Activated T-helper 1 cell treated with anti-CD3 and anti-CD28 coated beads, Interleukin-2, amount 50 U/mL, for 16 hours (primary cell): ENCODE data around the gene TUBB6.

Experiments used
- DNase-seq, 2 donors: peaks; one replicate each; pipeline ENCODE4 v3.0.0-alpha.2; 2020; ENCODE audit warnings: low read depth in 1 of 2, low spot score in 1 of 2

The TUBB6 gene

GRCh38 chr18:12290086-12290485 is 18.0 kb upstream of the TUBB6 start:
- DNase-seq: no peak

- no peak for DNase-seq
Measured at GRCh38 chr18:12291161-12291560, 16.9 kb upstream of the TUBB6 start.

GRCh38 chr18:12291690-12292089 is 16.4 kb upstream of the TUBB6 start:
- no peak for DNase-seq

- no peak for DNase-seq
Measured at GRCh38 chr18:12293831-12294230, 14.2 kb upstream of the TUBB6 start.

GRCh38 chr18:12295389-12296086 is 12.5 kb upstream of the TUBB6 start:
- DNase-seq: no peak

- no peak for DNase-seq
Measured at GRCh38 chr18:12296087-12296403, 12.0 kb upstream of the TUBB6 start.

GRCh38 chr18:12296457-12296856 is 11.6 kb upstream of the TUBB6 start:
- no peak for DNase-seq

- no peak for DNase-seq
Measured at GRCh38 chr18:12299862-12300261, 8.2 kb upstream of the TUBB6 start.

- no peak for DNase-seq
Measured at GRCh38 chr18:12301263-12302005, 6.6 kb upstream of the TUBB6 start.

GRCh38 chr18:12302391-12303147 is 5.5 kb upstream of the TUBB6 start:
- DNase-seq: no peak

- DNase-seq: no peak
Measured at GRCh38 chr18:12304351-12305210, 3.5 kb upstream of the TUBB6 start.

- DNase-seq: no peak
Measured at GRCh38 chr18:12305211-12305610, 2.8 kb upstream of the TUBB6 start.

- DNase-seq: no peak
Measured at GRCh38 chr18:12305930-12306629, 2.0 kb upstream of the TUBB6 start.

- no peak for DNase-seq
Measured at GRCh38 chr18:12306752-12307700, 1.0 kb upstream of the TUBB6 start.

- no peak for DNase-seq
Measured at GRCh38 chr18:12308386-12309100, 502 bp downstream of the TUBB6 start.

GRCh38 chr18:12309683-12310198 is 1.7 kb downstream of the TUBB6 start:
- DNase-seq: no peak

- DNase-seq: no peak
Measured at GRCh38 chr18:12310762-12311161, 2.7 kb downstream of the TUBB6 start.

- DNase-seq: no peak
Measured at GRCh38 chr18:12312976-12313375, 4.9 kb downstream of the TUBB6 start.
